ENCODE data around the gene SMO.

- TF ChIP-seq CTCF (IDR thresholded peaks at IDR 0.05) (peak; percentile 94), POLR2AphosphoS5 (IDR thresholded peaks at IDR 0.05; ENCODE audit: low read depth, low read length) (no peak), REST (IDR thresholded peaks at IDR 0.05; ENCODE audit: insufficient read depth in 1 of 2, low read depth in 2 of 2, low read length in 1 of 2) (no peak), SIN3A (IDR thresholded peaks at IDR 0.05; ENCODE audit: borderline replicate concordance, insufficient read depth, low read depth, low read length) (no peak)
These were observed 22.0 kb downstream of the SMO start for GRCh38 chr7:129210256-129210988.
